ENCODE measurements around the gene CMSS1. TPM values are rescaled to one million over a fixed set of nuclear protein-coding genes. Genes with fewer than 3 reads are reported as not detected.

Gene CMSS1
- total RNA-seq, 2 experiments from 2014 or later, result 34.8 to 37.2 TPM

GRCh38 chr3:100163787-100164186 lies 346.1 kb downstream of the CMSS1 start:
- no peak overlapping the region for H3K27ac Mint-ChIP-seq
- CTCF ChIA-PET, result interaction anchor here (0.6 to 2.5 kb wide), 4 partner anchors 9 to 74 kb away, joined by 3 to 11 read pairs (median 4); no protein-coding TSS in a partner anchor
- DNase-seq, result no peak
- H3K36me3 Mint-ChIP-seq (ENCODE audit: low read depth), result peaks cover 6% of the 10 kb centered on the region
- H3K4me1 Mint-ChIP-seq, result no peaks in the 10 kb centered on the region
- POLR2A ChIA-PET, result no interaction called here
- no peaks in the 10 kb centered on the region for H3K9me3 Mint-ChIP-seq
- no peaks in the 10 kb centered on the region for H3K27me3 Mint-ChIP-seq
- no peak overlapping the region for H3K4me3 Mint-ChIP-seq

GRCh38 chr3:100164743-100165142 lies 347.1 kb downstream of the CMSS1 start:
- POLR2A ChIA-PET, result no interaction called here
- H3K9me3 Mint-ChIP-seq, result no peaks in the 10 kb centered on the region
- CTCF ChIA-PET, result interaction anchor here (0.5 kb wide), 1 partner anchor 213 kb away, joined by 3 read pairs; no protein-coding TSS in a partner anchor
- no peaks in the 10 kb centered on the region for H3K27me3 Mint-ChIP-seq
- H3K36me3 Mint-ChIP-seq (ENCODE audit: low read depth), result peaks cover 6% of the 10 kb centered on the region
- no peaks in the 10 kb centered on the region for H3K4me1 Mint-ChIP-seq
- DNase-seq, result no peak
- H3K4me3 Mint-ChIP-seq, result no peak overlapping the region
- no peak overlapping the region for H3K27ac Mint-ChIP-seq

GRCh38 chr3:100165926-100166550 lies 348.4 kb downstream of the CMSS1 start:
- DNase-seq, result no peak
- Mint-ChIP-seq H3K27me3 (no peaks in the 10 kb centered on the region), H3K4me1 (no peaks in the 10 kb centered on the region), H3K36me3 (ENCODE audit: low read depth) (peaks cover 6% of the 10 kb centered on the region), H3K4me3 (no peak overlapping the region), H3K9me3 (no peaks in the 10 kb centered on the region), H3K27ac (no peak overlapping the region)
- ChIA-PET POLR2A (no interaction called here), CTCF (interaction anchor here (0.6 kb wide), 1 partner anchor 30 kb away, joined by 3 read pairs; no protein-coding TSS in a partner anchor)

- Mint-ChIP-seq H3K27me3 (no peaks in the 10 kb centered on the region), H3K27ac (no peak overlapping the region), H3K4me1 (no peaks in the 10 kb centered on the region), H3K9me3 (no peaks in the 10 kb centered on the region), H3K4me3 (no peak overlapping the region), H3K36me3 (ENCODE audit: low read depth) (peaks cover 9% of the 10 kb centered on the region)
- ChIA-PET POLR2A (no interaction called here), CTCF (no interaction called here)
- no peak for DNase-seq
Measured at GRCh38 chr3:100169201-100169920, 351.7 kb downstream of the CMSS1 start.

GRCh38 chr3:100170486-100170885 lies 352.8 kb downstream of the CMSS1 start:
- no peaks in the 10 kb centered on the region for H3K9me3 Mint-ChIP-seq
- peaks cover 9% of the 10 kb centered on the region for H3K36me3 Mint-ChIP-seq (ENCODE audit: low read depth)
- no peaks in the 10 kb centered on the region for H3K27me3 Mint-ChIP-seq
- CTCF ChIA-PET, result interaction anchor here (1.1 to 1.6 kb wide), 2 partner anchors 26 to 70 kb away, joined by 3 to 4 read pairs; no protein-coding TSS in a partner anchor
- no peak overlapping the region for H3K4me3 Mint-ChIP-seq
- no peak for DNase-seq
- no peak overlapping the region for H3K27ac Mint-ChIP-seq
- POLR2A ChIA-PET, result no interaction called here
- H3K4me1 Mint-ChIP-seq, result no peaks in the 10 kb centered on the region

- Mint-ChIP-seq H3K27ac (no peak overlapping the region), H3K36me3 (ENCODE audit: low read depth) (peaks cover 16% of the 10 kb centered on the region), H3K9me3 (no peaks in the 10 kb centered on the region), H3K27me3 (no peaks in the 10 kb centered on the region), H3K4me1 (no peaks in the 10 kb centered on the region), H3K4me3 (no peak overlapping the region)
- ChIA-PET POLR2A (no interaction called here), CTCF (interaction anchor here (1.1 to 3.0 kb wide), 3 partner anchors 8 to 71 kb away, joined by 3 to 11 read pairs (median 4); no protein-coding TSS in a partner anchor)
- DNase-seq, result no peak
Measured at GRCh38 chr3:100171211-100171914, 353.7 kb downstream of the CMSS1 start.

GRCh38 chr3:100173961-100174360 lies 356.3 kb downstream of the CMSS1 start:
- peaks cover 8% of the 10 kb centered on the region for H3K9me3 Mint-ChIP-seq
- H3K36me3 Mint-ChIP-seq (ENCODE audit: low read depth), result peaks cover 30% of the 10 kb centered on the region
- DNase-seq, result no peak
- CTCF ChIA-PET, result interaction anchor here (3.0 kb wide), 1 partner anchor 11 kb away, joined by 11 read pairs; no protein-coding TSS in a partner anchor
- no peaks in the 10 kb centered on the region for H3K4me1 Mint-ChIP-seq
- no peaks in the 10 kb centered on the region for H3K27me3 Mint-ChIP-seq
- POLR2A ChIA-PET, result no interaction called here
- H3K27ac Mint-ChIP-seq, result no peak overlapping the region
- H3K4me3 Mint-ChIP-seq, result no peak overlapping the region

GRCh38 chr3:100175637-100176280 lies 358.1 kb downstream of the CMSS1 start:
- Mint-ChIP-seq H3K4me3 (no peak overlapping the region), H3K4me1 (no peaks in the 10 kb centered on the region), H3K9me3 (peaks cover 19% of the 10 kb centered on the region), H3K27ac (no peak overlapping the region), H3K36me3 (ENCODE audit: low read depth) (peaks cover 46% of the 10 kb centered on the region), H3K27me3 (no peaks in the 10 kb centered on the region)
- DNase-seq, result no peak
- POLR2A ChIA-PET, result no interaction called here
- CTCF ChIA-PET, result interaction anchor here (1.2 to 1.7 kb wide), 2 partner anchors 8 to 11 kb away, joined by 3 to 4 read pairs; no protein-coding TSS in a partner anchor

GRCh38 chr3:100179692-100180349 lies 362.2 kb downstream of the CMSS1 start:
- Mint-ChIP-seq H3K4me1 (no peaks in the 10 kb centered on the region), H3K4me3 (no peak overlapping the region), H3K27ac (no peak overlapping the region), H3K9me3 (peaks cover 25% of the 10 kb centered on the region), H3K27me3 (no peaks in the 10 kb centered on the region), H3K36me3 (ENCODE audit: low read depth) (peaks cover 46% of the 10 kb centered on the region)
- DNase-seq, result no peak
- POLR2A ChIA-PET, result no interaction called here
- CTCF ChIA-PET, result interaction anchor here (0.6 to 1.3 kb wide), 3 partner anchors 16 to 348 kb away, joined by 3 to 4 read pairs (median 3); no protein-coding TSS in a partner anchor

- no peaks in the 10 kb centered on the region for H3K4me1 Mint-ChIP-seq
- no peak overlapping the region for H3K4me3 Mint-ChIP-seq
- CTCF ChIA-PET, result no interaction called here
- H3K27ac Mint-ChIP-seq, result no peak overlapping the region
- DNase-seq, result no peak
- H3K9me3 Mint-ChIP-seq, result peaks cover 22% of the 10 kb centered on the region
- POLR2A ChIA-PET, result no interaction called here
- peaks cover 25% of the 10 kb centered on the region for H3K36me3 Mint-ChIP-seq (ENCODE audit: low read depth)
- H3K27me3 Mint-ChIP-seq, result no peaks in the 10 kb centered on the region
Measured at GRCh38 chr3:100183608-100184125, 366.0 kb downstream of the CMSS1 start.

GRCh38 chr3:100184948-100185570 lies 367.4 kb downstream of the CMSS1 start:
- ChIA-PET CTCF (no interaction called here), POLR2A (no interaction called here)
- H3K36me3 Mint-ChIP-seq (ENCODE audit: low read depth), result peaks cover 12% of the 10 kb centered on the region
- no peak overlapping the region for H3K4me3 Mint-ChIP-seq
- peaks cover 6% of the 10 kb centered on the region for H3K27me3 Mint-ChIP-seq
- no peak overlapping the region for H3K27ac Mint-ChIP-seq
- peaks cover 14% of the 10 kb centered on the region for H3K9me3 Mint-ChIP-seq
- DNase-seq, result no peak
- H3K4me1 Mint-ChIP-seq, result no peaks in the 10 kb centered on the region

GRCh38 chr3:100185847-100186246 lies 368.2 kb downstream of the CMSS1 start:
- DNase-seq, result no peak
- Mint-ChIP-seq H3K36me3 (ENCODE audit: low read depth) (peaks cover 5% of the 10 kb centered on the region), H3K4me3 (no peak overlapping the region), H3K4me1 (no peaks in the 10 kb centered on the region), H3K27me3 (peaks cover 6% of the 10 kb centered on the region), H3K27ac (no peak overlapping the region), H3K9me3 (peaks cover 7% of the 10 kb centered on the region)
- ChIA-PET CTCF (no interaction called here), POLR2A (no interaction called here)

Measured in activated CD4-positive, alpha-beta T cell treated with anti-CD3 and anti-CD28 coated beads, Interleukin-2, amount 10 ng/mL, durations not matched to agents 7 days and 5 days (primary cell).